HG02623 (cell line): ENCODE results near the gene OR1F1.
A peak's percentile ranks its signal among the peaks of the same experiment; 100 is the strongest.
"Not testable (repeated sequence)": the region's sequence is repeated elsewhere in the genome, so short reads cannot be mapped to it uniquely, and the experiment has no call there.

Experiments
- ATAC-seq: cut with Tn5 transposase; IDR thresholded peaks from one replicate; pipeline ENCODE4 v1.9.1; 2021; ENCODE audit warnings: moderate library complexity; ENCODE audit not compliant: unreplicated experiment

OR1F1 gene

DNA sequence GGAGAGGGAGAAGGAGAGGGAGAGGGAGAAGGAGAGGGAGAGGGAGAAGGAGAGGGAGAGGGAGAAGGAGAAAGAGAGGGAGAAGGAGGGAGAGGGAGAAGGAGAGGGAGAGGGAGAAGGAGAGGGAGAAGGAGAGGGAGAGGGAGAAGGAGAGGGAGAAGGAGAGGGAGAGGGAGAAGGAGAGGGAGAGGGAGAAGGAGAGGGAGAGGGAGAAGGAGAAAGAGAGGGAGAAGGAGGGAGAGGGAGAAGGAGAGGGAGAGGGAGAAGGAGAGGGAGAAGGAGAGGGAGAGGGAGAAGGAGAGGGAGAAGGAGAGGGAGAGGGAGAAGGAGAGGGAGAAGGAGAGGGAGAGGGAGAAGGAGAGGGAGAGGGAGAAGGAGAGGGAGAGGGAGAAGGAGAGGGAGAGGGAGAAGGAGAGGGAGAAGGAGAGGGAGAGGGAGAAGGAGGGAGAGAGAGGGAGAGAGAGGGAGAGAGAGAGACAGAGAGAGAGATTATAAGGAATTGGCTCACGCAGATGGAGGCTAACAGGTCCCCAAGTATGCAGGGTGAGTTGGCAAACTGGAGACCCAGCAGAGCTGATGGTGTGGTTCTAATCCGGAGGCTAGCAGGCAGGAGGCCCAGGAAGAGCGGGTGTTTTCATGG, 9.8 kb downstream of the OR1F1 start:
- not testable (repeated sequence) for ATAC-seq

- no peak for ATAC-seq
Measured at GRCh38 chr16:3198334-3199072, 10.5 kb downstream of the OR1F1 start.

- no peak for ATAC-seq
Measured at GRCh38 chr16:3202903-3203539, 15.0 kb downstream of the OR1F1 start.

GRCh38 chr16:3205939-3206338, 17.9 kb downstream of the OR1F1 start:
- not testable (repeated sequence) for ATAC-seq

GRCh38 chr16:3207086-3207953, 19.3 kb downstream of the OR1F1 start:
- ATAC-seq = no peak

- no peak for ATAC-seq
Measured at GRCh38 chr16:3212006-3212405, 24.0 kb downstream of the OR1F1 start.

DNA sequence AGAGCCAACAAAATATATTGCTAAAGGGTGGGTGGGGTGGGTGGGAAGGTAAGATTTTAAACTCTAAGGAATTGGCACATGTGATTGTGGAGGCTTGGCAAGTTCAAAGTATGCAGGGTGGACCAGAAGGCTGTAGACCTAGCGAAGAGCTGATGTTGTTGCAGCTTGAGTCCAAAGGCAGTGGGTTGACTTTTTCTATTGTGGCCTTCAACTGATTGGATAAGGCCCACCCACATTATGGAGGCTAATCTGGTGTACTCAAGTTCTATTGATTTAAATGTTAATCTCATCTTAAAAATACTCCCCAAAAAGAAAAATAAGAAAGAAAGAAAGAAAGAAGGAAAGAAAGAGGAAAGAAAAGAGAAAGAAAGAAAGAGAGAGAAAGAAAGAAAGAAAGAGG, 24.6 kb downstream of the OR1F1 start:
- no peak for ATAC-seq

DNA sequence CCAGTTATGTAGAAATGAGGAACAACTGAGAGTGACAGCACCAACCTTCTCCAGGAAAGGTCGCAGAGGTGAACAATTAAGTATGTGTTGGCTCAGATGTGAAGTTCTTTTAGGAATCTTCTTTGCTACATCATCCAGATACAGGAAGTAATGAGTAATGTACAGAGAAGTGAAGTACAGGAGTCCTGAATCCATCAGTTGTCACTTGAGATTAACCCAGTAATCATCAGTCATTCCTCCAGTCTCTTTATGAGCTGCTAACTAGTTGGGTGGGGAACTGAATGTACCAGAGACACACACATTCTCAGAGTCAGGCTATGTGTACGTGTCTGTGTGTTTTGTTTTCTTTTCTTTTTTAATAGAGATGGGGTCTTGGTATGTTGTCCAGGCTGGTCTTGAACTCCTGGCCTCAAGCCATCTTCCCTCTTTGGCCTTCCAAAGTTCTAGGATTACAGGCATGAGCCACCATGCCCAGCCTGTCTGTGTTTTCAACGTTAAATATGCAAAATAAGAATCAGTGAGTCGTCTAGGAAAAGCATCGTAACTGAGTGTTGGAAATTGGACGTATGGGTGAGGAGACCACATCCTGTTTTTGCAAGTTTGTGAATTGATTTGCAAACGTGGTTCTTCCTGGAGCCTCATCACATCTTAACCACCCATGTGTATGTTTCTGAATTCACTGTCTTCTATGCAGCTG, 27.0 kb downstream of the OR1F1 start:
- ATAC-seq = no peak

DNA sequence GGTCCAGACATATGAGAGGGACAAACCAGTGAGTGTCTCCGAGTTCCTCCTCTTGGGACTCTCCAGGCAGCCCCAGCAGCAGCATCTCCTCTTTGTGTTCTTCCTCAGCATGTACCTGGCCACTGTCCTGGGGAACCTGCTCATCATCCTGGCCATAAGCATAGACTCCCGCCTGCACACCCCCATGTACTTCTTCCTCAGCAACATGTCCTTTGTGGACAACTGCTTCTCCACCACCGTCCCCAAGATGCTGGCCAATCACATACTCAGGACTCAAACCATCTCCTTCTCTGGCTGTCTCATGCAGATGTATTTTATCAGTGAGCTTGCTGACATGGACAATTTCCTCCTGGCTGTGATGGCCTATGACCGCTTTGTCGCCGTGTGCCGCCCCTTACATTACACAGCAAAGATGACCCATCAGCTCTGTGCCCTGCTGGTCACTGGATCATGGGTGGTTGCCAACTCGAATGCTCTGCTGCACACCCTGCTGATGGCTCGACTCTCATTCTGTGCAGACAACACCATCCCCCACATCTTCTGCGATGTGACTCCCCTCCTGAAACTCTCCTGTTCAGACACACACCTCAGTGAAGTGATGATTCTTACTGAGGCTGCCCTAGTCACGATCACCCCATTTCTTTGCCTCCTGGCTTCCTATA, 27.7 kb downstream of the OR1F1 start:
- no peak for ATAC-seq

DNA sequence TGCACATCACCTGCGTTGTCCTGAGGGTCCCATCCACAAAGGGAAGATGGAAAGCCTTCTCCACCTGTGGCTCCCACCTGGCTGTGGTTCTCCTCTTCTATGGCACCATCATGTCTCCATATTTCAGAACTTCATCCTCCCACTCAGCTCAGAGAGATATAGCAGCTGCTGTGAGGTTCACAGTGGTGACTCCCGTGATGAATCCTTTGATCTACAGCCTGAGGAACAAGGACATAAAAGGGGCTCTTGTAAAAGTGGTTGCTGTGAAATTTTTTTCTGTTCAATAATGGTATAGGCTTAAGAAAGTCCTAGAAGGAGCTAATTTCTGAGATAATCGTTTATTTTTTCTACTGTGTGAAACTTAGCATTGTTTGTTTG, 28.2 kb downstream of the OR1F1 start:
- ATAC-seq = no peak

DNA sequence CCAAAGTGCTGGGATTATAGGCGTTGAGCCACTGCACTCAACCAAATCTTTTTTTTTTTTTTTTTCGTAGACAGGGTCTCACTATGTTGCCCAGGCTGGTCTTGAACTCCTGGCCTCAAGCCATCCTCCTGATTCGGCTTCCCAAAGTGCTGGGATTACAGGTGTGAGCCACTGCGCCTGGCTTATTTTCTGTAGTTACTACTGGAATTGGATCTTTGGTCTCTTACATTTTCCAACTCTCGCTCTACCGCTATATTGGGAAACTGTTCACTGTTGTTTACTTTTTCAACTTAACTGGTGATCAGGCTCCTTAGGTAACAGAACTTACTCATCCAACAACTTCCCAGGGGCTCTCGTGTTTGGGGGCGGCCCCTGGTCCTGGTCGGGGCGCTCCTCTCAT, 32.8 kb downstream of the OR1F1 start:
- no peak for ATAC-seq

DNA sequence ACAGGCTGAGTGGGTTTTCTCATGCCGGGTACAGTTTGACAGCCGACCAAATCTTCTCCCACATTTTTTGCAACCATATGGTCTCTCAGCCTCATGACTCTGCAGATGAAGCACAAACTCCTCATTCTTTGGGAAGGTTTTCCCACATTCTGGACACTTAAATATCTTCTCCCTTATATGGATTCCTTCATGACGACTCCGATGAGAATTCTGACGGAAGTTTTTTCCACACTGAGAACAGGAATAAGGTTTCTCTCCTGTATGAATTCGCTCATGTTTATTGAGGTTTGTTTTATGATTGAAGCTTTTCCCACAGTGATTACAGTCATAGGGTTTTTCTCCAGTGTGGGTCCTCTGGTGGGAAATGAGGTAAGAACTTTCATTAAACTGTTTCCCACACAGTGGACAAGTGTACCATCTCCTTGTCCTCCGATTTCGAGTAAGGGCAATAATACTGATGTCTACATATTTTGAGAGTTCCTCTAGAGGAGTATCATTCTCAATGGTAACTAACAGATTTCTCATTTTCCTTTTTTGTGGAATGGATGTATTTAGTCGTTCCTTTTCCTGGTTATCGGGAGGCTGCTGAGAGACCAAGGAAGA, 36.0 kb downstream of the OR1F1 start:
- ATAC-seq = no peak

- ATAC-seq = no peak
Measured at GRCh38 chr16:3234543-3234856, 46.5 kb downstream of the OR1F1 start.

GRCh38 chr16:3234857-3235561, 47.0 kb downstream of the OR1F1 start, which contains the start of gene ZNF200:
Gene ZNF200 (minus strand): TSS chr16:3235158. CDS start chr16:3233755, 1,403 bp downstream.
- ATAC-seq = peak; percentile 94

- ATAC-seq = no peak
Measured at GRCh38 chr16:3235856-3236669, 48.1 kb downstream of the OR1F1 start.

DNA sequence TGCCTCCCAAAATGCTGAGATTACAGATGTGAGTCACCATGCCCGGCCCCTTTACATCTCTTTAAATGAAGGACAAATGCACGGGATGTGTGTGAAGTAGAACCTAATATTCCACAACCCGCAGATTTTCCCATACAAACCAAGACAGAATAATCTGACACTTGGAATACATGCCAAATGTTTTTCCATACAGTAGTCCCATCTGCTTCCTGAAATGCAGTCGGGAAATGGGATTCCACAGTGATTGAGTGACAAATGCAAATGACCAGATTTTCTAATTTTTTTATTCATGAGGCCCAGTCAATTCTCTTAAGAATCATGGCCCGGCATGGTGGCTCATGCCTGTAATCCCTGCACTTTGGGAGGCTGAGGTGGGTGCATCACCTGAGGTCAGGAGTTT, 53.8 kb downstream of the OR1F1 start:
- no peak for ATAC-seq

DNA sequence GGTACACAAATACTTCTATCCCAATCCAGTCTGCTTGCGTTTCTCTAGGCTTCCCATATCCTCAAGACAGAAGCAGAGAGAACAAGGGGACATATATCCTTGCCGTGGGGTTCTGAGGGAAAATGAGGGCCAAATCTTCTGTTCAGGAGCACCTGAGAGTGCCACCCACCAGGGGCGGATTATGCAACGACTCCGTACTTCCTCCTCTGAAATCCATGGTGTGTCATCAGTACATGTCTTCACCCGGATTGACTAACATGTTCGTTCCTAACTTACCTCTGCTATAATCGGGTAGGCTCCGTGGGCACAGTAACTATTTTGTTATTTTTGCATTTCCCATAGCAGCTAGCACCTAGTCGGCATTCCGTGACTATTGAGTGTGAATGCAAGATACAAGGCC, 54.7 kb downstream of the OR1F1 start:
- ATAC-seq = no peak

GRCh38 chr16:3243882-3244281, 55.9 kb downstream of the OR1F1 start:
- ATAC-seq = no peak
